HepG2 (cell line): ENCODE results near the gene SMAP1. TPM values are rescaled to one million over a fixed set of nuclear protein-coding genes. Genes with fewer than 3 reads are reported as not detected.

Experiments
- CBX5 ChIP-seq: sonication (generic); formaldehyde crosslinking; IDR thresholded peaks from 2 replicates; pipeline ENCODE4 v1.4.0; 2020; ENCODE audit warnings: missing genetic modification reagents, borderline replicate concordance
- EHMT2 ChIP-seq: fragments of 200-600 bp; sonication (generic); IDR thresholded peaks from 2 replicates; pipeline ENCODE4 v1.7.0; 2017; ENCODE audit warnings: antibody characterized with exemption, low read depth, low read length, borderline replicate concordance
- ERF ChIP-seq: IDR thresholded peaks from 2 replicates; pipeline ENCODE4 v1.6.1; 2018; ENCODE audit warnings: missing biosample characterization, missing genetic modification reagents
- GTF2F1 ChIP-seq: fragments of 150-350 bp; IDR thresholded peaks from 2 replicates; pipeline ENCODE4 v1.6.1; 2014; ENCODE audit warnings: low read length
- ISX ChIP-seq: sonication (generic); formaldehyde crosslinking; conservative IDR thresholded peaks from 2 replicates; pipeline ENCODE4 v1.5.0; 2020; ENCODE audit warnings: missing genetic modification reagents
- KDM3A ChIP-seq: IDR thresholded peaks from 2 replicates; pipeline ENCODE4 v1.6.1; 2018; ENCODE audit warnings: low read depth, missing compliant biosample characterization
- KDM4B ChIP-seq: sonication (generic); formaldehyde crosslinking; IDR thresholded peaks from 2 replicates; pipeline ENCODE4 v1.4.0; 2020; ENCODE audit warnings: missing genetic modification reagents
- MEF2D ChIP-seq: sonication (generic); formaldehyde crosslinking; IDR thresholded peaks from 2 replicates; pipeline ENCODE4 v1.5.1; 2020; ENCODE audit warnings: mild to moderate bottlenecking, missing genetic modification reagents
- MEIS2 ChIP-seq: sonication (generic); formaldehyde crosslinking; IDR thresholded peaks from 2 replicates; pipeline ENCODE4 v1.9.0; 2021; ENCODE audit warnings: mild to moderate bottlenecking, missing genetic modification reagents
- NCOR1 ChIP-seq: fragments of 200-600 bp; sonication (generic); IDR thresholded peaks from 2 replicates; pipeline ENCODE4 v1.7.0; 2017; ENCODE audit warnings: antibody characterized with exemption, low read length, borderline replicate concordance
- SNAPC4 ChIP-seq: sonication (generic); formaldehyde crosslinking; IDR thresholded peaks from 2 replicates; pipeline ENCODE4 v1.4.0; 2020; ENCODE audit warnings: mild to moderate bottlenecking, missing genetic modification reagents
- SOX13 ChIP-seq, 3 experiments: fragments of 450-650 bp in 1 of 3; sonication (generic) in 1 of 3; formaldehyde crosslinking in 1 of 3; IDR thresholded peaks in 2 of 3; conservative IDR thresholded peaks in 1 of 3; 2 replicates each; pipeline versions ENCODE4 v1.5.0 to v1.6.1; 2016 to 2020; ENCODE audit warnings: antibody characterized with exemption in 1 of 3, mild to moderate bottlenecking in 1 of 3, missing compliant biosample characterization in 1 of 3, missing genetic modification reagents in 1 of 3, moderate library complexity in 1 of 3
- SRF ChIP-seq: IDR thresholded peaks from 2 replicates; pipeline ENCODE4 v1.6.1; 2011; ENCODE audit warnings: mild to moderate bottlenecking, low read depth, low read length, moderate library complexity
- SRSF1 ChIP-seq: fragments of 200-400 bp; formaldehyde crosslinking; optimal IDR thresholded peaks from 2 replicates; pipeline ENCODE3; 2017; ENCODE audit warnings: mild to moderate bottlenecking, low read depth, low read length, moderate library complexity
- UBTF ChIP-seq: sonication (generic); formaldehyde crosslinking; IDR thresholded peaks from 2 replicates; pipeline ENCODE4 v1.4.0; 2020; ENCODE audit warnings: mild to moderate bottlenecking, missing genetic modification reagents
- ZFX ChIP-seq: sonication (generic); formaldehyde crosslinking; IDR thresholded peaks from 2 replicates; pipeline ENCODE4 v1.4.0; 2020; ENCODE audit warnings: mild to moderate bottlenecking, low read depth, missing genetic modification reagents, moderate library complexity
- ZNF124 ChIP-seq: sonication (generic); formaldehyde crosslinking; IDR thresholded peaks from 2 replicates; pipeline ENCODE4 v1.4.0; 2020; ENCODE audit warnings: missing genetic modification reagents
- ZNF205 ChIP-seq: IDR thresholded peaks from 2 replicates; pipeline ENCODE4 v1.6.1; 2018; ENCODE audit warnings: missing biosample characterization, missing genetic modification reagents
- ZNF441 ChIP-seq: sonication (generic); formaldehyde crosslinking; IDR thresholded peaks from 2 replicates; pipeline ENCODE4 v1.7.0; 2021; ENCODE audit warnings: missing genetic modification reagents, borderline replicate concordance
- ZNF784 ChIP-seq: sonication (generic); formaldehyde crosslinking; IDR thresholded peaks from 2 replicates; pipeline ENCODE4 v1.5.1; 2020; ENCODE audit warnings: missing genetic modification reagents, mild to moderate bottlenecking, borderline replicate concordance
- ZNF816 ChIP-seq: sonication (generic); formaldehyde crosslinking; IDR thresholded peaks from 2 replicates; pipeline ENCODE4 v1.8.0; 2022; ENCODE audit warnings: missing genetic modification reagents, mild to moderate bottlenecking, borderline replicate concordance
- polyA plus RNA-seq, 8 experiments: library from polyadenylated mRNA; depleted of rRNA in 3 of 8; stranded (reverse) in 7 of 8; unstranded in 1 of 8; fragments of >200 nt; fragmentation: Illumina TruSeq in 4 of 8; extraction: Trizol in 4 of 8; gene quantifications; 2 replicates each; pipeline versions ENCODE4 v1.2.1 to v1.2.3, GENCODE V29; 2011 to 2016; ENCODE audit warnings: low read depth in 4 of 8, missing spikeins in 1 of 8, mixed read lengths in 1 of 8; ENCODE audit not compliant: insufficient read depth in 1 of 8
- total RNA-seq, 5 experiments: library from RNA; depleted of rRNA; stranded (reverse); fragments of >200 nt; fragmentation: Illumina TruSeq; extraction: Trizol; gene quantifications; 2 replicates each; pipeline ENCODE4 v1.2.3, GENCODE V29; 2016; ENCODE audit warnings: low read depth in 1 of 5

The SMAP1 gene
- total and polyA plus RNA-seq, 2 of the 13 experiments (the other 11 are each of a cell fraction or from before 2014, with no cell fraction given) = 13.4 to 17.8 TPM

GRCh38 chr6:70839286-70840266 is 171.9 kb downstream of the SMAP1 start (continued):
- TF ChIP-seq ZNF124 (CRISPR knock-in tag) (no peak), UBTF (CRISPR knock-in tag) (no peak), ZNF441 (CRISPR knock-in tag) (no peak), KDM4B (CRISPR knock-in tag) (no peak), SNAPC4 (CRISPR knock-in tag) (no peak), KDM3A (CRISPR knock-in tag) (no peak), MEIS2 (no peak), ZNF784 (CRISPR knock-in tag) (no peak), NCOR1 (peak; percentile 52; the same call in 1 of the 2 replicates), ZNF205 (CRISPR knock-in tag) (no peak), ISX (CRISPR knock-in tag) (no peak), SRF (no peak), ERF (CRISPR knock-in tag) (no peak), ZFX (CRISPR knock-in tag) (no peak), ZNF816 (CRISPR knock-in tag) (no peak), SOX13 (IDR thresholded peaks at IDR 0.05) (no peak), SOX13 (CRISPR knock-in tag; conservative IDR thresholded peaks at IDR 0.05 in 1 of 2, IDR thresholded peaks at IDR 0.05 in 1 of 2) (no peak; a peak in 1 of 4 replicates), EHMT2 (peak; percentile 72; the same call in 1 of the 2 replicates), MEF2D (CRISPR knock-in tag) (0 out of 2 replicates have a peak, but pooled peaks have one; percentile 46), CBX5 (CRISPR knock-in tag) (no peak), SRSF1 (no peak), GTF2F1 (no peak)
